ENCODE data around the gene AMZ2.

AMZ2 gene

GRCh38 chr17:68290268-68290954 is 42.6 kb downstream of the AMZ2 start:
- DNase-seq: peak in 18 of 51 donors; percentile 2 to 49 (median 14)

GRCh38 chr17:68290955-68291835 is 43.4 kb downstream of the AMZ2 start, which contains the start of the genes ARSG and SLC16A6:
ARSG (plus strand) TSS chr17:68291495; CDS start chr17:68307494, 15,999 bp downstream.
SLC16A6 (minus strand) TSS chr17:68291127; CDS start chr17:68278320, 12,807 bp downstream.
- peak in 37 of 51 donors; percentile 15 to 76 (median 40) for DNase-seq

- DNase-seq: peak in 38 of 51 donors; percentile 12 to 88 (median 44)
Observed at GRCh38 chr17:68291836-68292688, 44.2 kb downstream of the AMZ2 start.

GRCh38 chr17:68292689-68293040 is 44.8 kb downstream of the AMZ2 start:
- DNase-seq: no peak

- no peak for DNase-seq
Observed at GRCh38 chr17:68293490-68294195, 45.8 kb downstream of the AMZ2 start.

GRCh38 chr17:68294196-68294555 is 46.3 kb downstream of the AMZ2 start:
- DNase-seq: no peak

- no peak for DNase-seq
Observed at GRCh38 chr17:68294617-68295016, 46.8 kb downstream of the AMZ2 start.

- DNase-seq: no peak
Observed at GRCh38 chr17:68295086-68295485, 47.2 kb downstream of the AMZ2 start.

- no peak for DNase-seq
Observed at GRCh38 chr17:68296217-68297191, 48.7 kb downstream of the AMZ2 start.

- no peak for DNase-seq
Observed at GRCh38 chr17:68297195-68297594, 49.4 kb downstream of the AMZ2 start.

- DNase-seq: no peak
Observed at GRCh38 chr17:68298601-68299000, 50.8 kb downstream of the AMZ2 start.

- DNase-seq: no peak
Observed at GRCh38 chr17:68299817-68300216, 52.0 kb downstream of the AMZ2 start.

- DNase-seq: no peak
Observed at GRCh38 chr17:68301438-68301959, 53.7 kb downstream of the AMZ2 start.

- no peak for DNase-seq
Observed at GRCh38 chr17:68302066-68302564, 54.3 kb downstream of the AMZ2 start.

- no peak for DNase-seq
Observed at GRCh38 chr17:68302666-68303065, 54.8 kb downstream of the AMZ2 start.

GRCh38 chr17:68304706-68305105 is 56.9 kb downstream of the AMZ2 start:
- no peak for DNase-seq

- DNase-seq: no peak
Observed at GRCh38 chr17:68305142-68305541, 57.3 kb downstream of the AMZ2 start.
